ENCODE data around the gene AGPAT4. TPM values are rescaled to one million over a fixed set of nuclear protein-coding genes. Genes with fewer than 3 reads are reported as not detected.

The AGPAT4 gene
- total RNA-seq, 1 experiment from 2014 or later: 22.0 TPM

- H2BK120ac ChIP-seq (ENCODE audit: low read depth, low read length, poor library complexity, severe bottlenecking): no peak overlapping the region
- no peak overlapping the region for H2AK5ac ChIP-seq (ENCODE audit: insufficient read length, low read length)
- no peak overlapping the region for H3K23ac ChIP-seq (ENCODE audit: insufficient read length, low read depth, low read length)
- H4K91ac ChIP-seq (ENCODE audit: insufficient read length, low read depth, low read length): no peak overlapping the region
- no peak overlapping the region for H3K27ac ChIP-seq (ENCODE audit: insufficient read length, low read depth, low read length)
- no peak overlapping the region for H2BK15ac ChIP-seq (ENCODE audit: low read depth, low read length)
- Mint-ChIP-seq H3K4me1 (peaks cover 23 to 25% of the 10 kb centered on the region in 2 experiments), H3K4me3 (no peak overlapping the region), H3K27ac (peak overlapping the region; percentile 20 to 90 (median 70); a peak in 5 of 7 replicates), H3K9me3 (peaks cover 0 to 3% of the 10 kb centered on the region in 2 experiments; a peak in 2 of 5 replicates), H3K27me3 (ENCODE audit: low read depth) (no peaks in the 10 kb centered on the region), H3K36me3 (ENCODE audit: insufficient read depth in 1 of 3, low read depth in 3 of 3) (peaks cover 30 to 43% (median 35%) of the 10 kb centered on the region in 3 experiments; a peak in 6 of 7 replicates)
- no peaks in the 10 kb centered on the region for H3K27me3 ChIP-seq (ENCODE audit: insufficient read depth, low read length)
- no peak overlapping the region for H3K4ac ChIP-seq (ENCODE audit: low read depth, low read length)
- WGBS (ENCODE audit: extremely low coverage, insufficient read length, low lambda C conversion rate): no CpG with 5 or more reads among the region's 7 CpGs
- no peaks in the 10 kb centered on the region for H3K9me3 ChIP-seq (ENCODE audit: control insufficient read depth, low read depth, low read length)
- H3K79me2 ChIP-seq (ENCODE audit: insufficient read depth, low read length): 0 out of 2 replicates have a peak, but pooled peaks cover 1% of the 10 kb centered on the region
- no peak overlapping the region for H3K9ac ChIP-seq (ENCODE audit: extremely low read depth, insufficient read length, low read length)
- DNase-seq: no peak
- no peak overlapping the region for H3K56ac ChIP-seq (ENCODE audit: insufficient read length, low read depth, low read length)
- no peak overlapping the region for H4K5ac ChIP-seq (ENCODE audit: insufficient read length, low read depth, low read length)
- no peak overlapping the region for H3T11ph ChIP-seq (ENCODE audit: low read length)
- no peak overlapping the region for H2BK12ac ChIP-seq (ENCODE audit: insufficient read length, low read depth, low read length)
- H3K14ac ChIP-seq (ENCODE audit: insufficient read depth, low read length): no peak overlapping the region
- peaks cover 4% of the 10 kb centered on the region; the same call in 1 of the 2 replicates for H3K4me1 ChIP-seq (ENCODE audit: insufficient read depth, low read length)
- H2AFZ ChIP-seq (ENCODE audit: low read length): no peak overlapping the region
- no peak overlapping the region for H3K4me2 ChIP-seq (ENCODE audit: insufficient read depth, insufficient read length, low read length)
- H2BK20ac ChIP-seq (ENCODE audit: low read depth, low read length, poor library complexity, severe bottlenecking): peak overlapping the region; percentile 26
- peaks cover 3% of the 10 kb centered on the region for H3K23me2 ChIP-seq (ENCODE audit: insufficient read length, low read depth, low read length, poor library complexity, severe bottlenecking)
- no peak for TF ChIP-seq CTCF (conservative IDR thresholded peaks at IDR 0.05)
- no peaks in the 10 kb centered on the region for H4K20me1 ChIP-seq (ENCODE audit: control insufficient read depth, insufficient read depth, insufficient read length)
- no peak overlapping the region for H3K18ac ChIP-seq (ENCODE audit: insufficient read length, low read depth, low read length)
- no peak overlapping the region for H4K8ac ChIP-seq (replicated peaks; ENCODE audit: insufficient read length, low read depth, low read length)
- no peak overlapping the region for H2BK5ac ChIP-seq (ENCODE audit: insufficient read length, low read length)
- H3K79me1 ChIP-seq (ENCODE audit: insufficient read depth, low read depth, low read length, poor library complexity, severe bottlenecking): no peaks in the 10 kb centered on the region
These were observed 44.8 kb downstream of the AGPAT4 start for GRCh38 chr6:161228921-161229591.
